ENCODE measurements around the gene NPL. TPM values are rescaled to one million over a fixed set of nuclear protein-coding genes. Genes with fewer than 3 reads are reported as not detected.

The NPL gene
- total RNA-seq, 4 donors from 2014 or later = 9.6 to 94.5 (median 11.4) TPM; not detected in 1

GRCh38 chr1:182863940-182864339 lies 74.4 kb downstream of the NPL start:
- in situ Hi-C loops (cut with MboI; ENCODE audit: low pct_ligation_motif_present in 1 of 4, low pct_unique_long_range_greater_than_20kb in 1 of 4, low sequenced_read_pairs in 3 of 4) = loop anchor here in 2 of 4 donors (25.0 kb wide), 1 partner anchor 1848 kb away; no protein-coding TSS in a partner anchor
- H3K4me3 ChIP-seq = no peak overlapping the region
- peaks cover 0 to 95% (median 47%) of the 10 kb centered on the region in 4 donors for H3K36me3 ChIP-seq
- intact Hi-C loops (cut with DNase I; ENCODE audit: low total_unique reads) = no loop called here
- no peaks in the 10 kb centered on the region for H3K4me1 ChIP-seq
- DNase-seq = no peak
- WGBS, 2 donors (ENCODE audit: low coverage in 1 of 2) = 92 to 100% methylated on average over 2 to 5 of the region's 5 CpGs
- H3K27me3 ChIP-seq = no peaks in the 10 kb centered on the region
- H3K9me3 ChIP-seq = no peaks in the 10 kb centered on the region
- no peak overlapping the region for H3K27ac ChIP-seq
- no peak for TF ChIP-seq EP300 (IDR thresholded peaks at IDR 0.05; ENCODE audit: low read depth)

- DNase-seq = no peak
- H3K36me3 ChIP-seq = peaks cover 0 to 96% (median 42%) of the 10 kb centered on the region in 4 donors
- no peak overlapping the region for H3K27ac ChIP-seq
These were observed 78.3 kb downstream of the NPL start for GRCh38 chr1:182867861-182868260.

GRCh38 chr1:182869241-182869666 lies 79.7 kb downstream of the NPL start:
- TF ChIP-seq CTCF (IDR thresholded peaks at IDR 0.05) (no peak), POLR2AphosphoS5 (IDR thresholded peaks at IDR 0.05) (peak in 1 of 3 donors; percentile 31), POLR2A (IDR thresholded peaks at IDR 0.05) (no peak), EP300 (IDR thresholded peaks at IDR 0.05; ENCODE audit: low read depth) (no peak)
- H3K27ac ChIP-seq = no peak overlapping the region
- no peak overlapping the region for H3K4me3 ChIP-seq
- 94 to 95% methylated on average over 6 to 12 of the region's 12 CpGs for WGBS, 2 donors (ENCODE audit: low coverage in 1 of 2)
- DNase-seq = no peak
- H3K36me3 ChIP-seq = peaks cover 0 to 96% (median 45%) of the 10 kb centered on the region in 4 donors
- H3K4me1 ChIP-seq = no peaks in the 10 kb centered on the region
- in situ Hi-C loops (cut with MboI; ENCODE audit: low pct_ligation_motif_present in 1 of 4, low pct_unique_long_range_greater_than_20kb in 1 of 4, low sequenced_read_pairs in 3 of 4) = loop anchor here in 2 of 4 donors (25.0 kb wide), 1 partner anchor 1843 kb away; no protein-coding TSS in a partner anchor
- intact Hi-C loops (cut with DNase I; ENCODE audit: low total_unique reads) = no loop called here
- H3K27me3 ChIP-seq = no peaks in the 10 kb centered on the region
- no peaks in the 10 kb centered on the region for H3K9me3 ChIP-seq

More at GRCh38 chr1:182867861-182868260, 78.3 kb downstream of the NPL start:
- in situ Hi-C loops (cut with MboI; ENCODE audit: low pct_ligation_motif_present in 1 of 4, low pct_unique_long_range_greater_than_20kb in 1 of 4, low sequenced_read_pairs in 3 of 4) (loop anchor here in 2 of 4 donors (25.0 kb wide), 1 partner anchor 1844 kb away; no protein-coding TSS in a partner anchor), intact Hi-C loops (cut with DNase I; ENCODE audit: low total_unique reads) (no loop called here)
- Histone ChIP-seq H3K9me3 (no peaks in the 10 kb centered on the region), H3K4me3 (no peak overlapping the region), H3K4me1 (no peaks in the 10 kb centered on the region), H3K27me3 (no peaks in the 10 kb centered on the region)
- no peak for TF ChIP-seq POLR2A (IDR thresholded peaks at IDR 0.05)
- no peak for TF ChIP-seq EP300 (IDR thresholded peaks at IDR 0.05; ENCODE audit: low read depth)
- no peak for TF ChIP-seq CTCF (IDR thresholded peaks at IDR 0.05)

- 83 to 95% methylated on average over 1 to 3 of the region's 3 CpGs for WGBS, 2 donors (ENCODE audit: low coverage in 1 of 2)
- intact Hi-C loops (cut with DNase I; ENCODE audit: low total_unique reads) = no loop called here
- in situ Hi-C loops (cut with MboI; ENCODE audit: low pct_ligation_motif_present in 1 of 4, low pct_unique_long_range_greater_than_20kb in 1 of 4, low sequenced_read_pairs in 3 of 4) = loop anchor here in 2 of 4 donors (25.0 kb wide), 1 partner anchor 1839 kb away; no protein-coding TSS in a partner anchor
- no peak for TF ChIP-seq POLR2AphosphoS5 (IDR thresholded peaks at IDR 0.05)
- TF ChIP-seq EP300 (IDR thresholded peaks at IDR 0.05; ENCODE audit: low read depth) = no peak
- Histone ChIP-seq H3K27ac (no peak overlapping the region), H3K36me3 (peaks cover 0 to 98% (median 46%) of the 10 kb centered on the region in 4 donors), H3K4me1 (no peaks in the 10 kb centered on the region), H3K9me3 (no peaks in the 10 kb centered on the region), H3K27me3 (no peaks in the 10 kb centered on the region), H3K4me3 (no peak overlapping the region)
- no peak for DNase-seq
These were observed 83.3 kb downstream of the NPL start for GRCh38 chr1:182872881-182873280.

- no peak for DNase-seq
- no peak overlapping the region for H3K4me3 ChIP-seq
- H3K4me1 ChIP-seq = no peaks in the 10 kb centered on the region
- 67 to 93% methylated on average over 2 of the region's 2 CpGs for WGBS, 2 donors (ENCODE audit: low coverage in 1 of 2)
- peaks cover 0 to 99% (median 50%) of the 10 kb centered on the region in 4 donors for H3K36me3 ChIP-seq
- TF ChIP-seq POLR2A (IDR thresholded peaks at IDR 0.05) (no peak), POLR2AphosphoS5 (IDR thresholded peaks at IDR 0.05) (no peak), EP300 (IDR thresholded peaks at IDR 0.05; ENCODE audit: low read depth) (no peak), CTCF (IDR thresholded peaks at IDR 0.05) (no peak)
- no peaks in the 10 kb centered on the region for H3K9me3 ChIP-seq
- intact Hi-C loops (cut with DNase I; ENCODE audit: low total_unique reads) = no loop called here
- no peaks in the 10 kb centered on the region for H3K27me3 ChIP-seq
- in situ Hi-C loops (cut with MboI; ENCODE audit: low pct_ligation_motif_present in 1 of 4, low pct_unique_long_range_greater_than_20kb in 1 of 4, low sequenced_read_pairs in 3 of 4) = no loop called here
- no peak overlapping the region for H3K27ac ChIP-seq
These were observed 86.3 kb downstream of the NPL start for GRCh38 chr1:182875889-182876288.
